ENCODE data around the gene ITGA2B. TPM values are rescaled to one million over a fixed set of nuclear protein-coding genes. Genes with fewer than 3 reads are reported as not detected.

ITGA2B gene
- total RNA-seq, 1 experiment from 2014 or later = 8.3 TPM

- no peak overlapping the region for H2BK15ac ChIP-seq (ENCODE audit: low read depth, low read length)
- no peak overlapping the region for H3K27ac ChIP-seq (ENCODE audit: insufficient read length, low read depth, low read length)
- Mint-ChIP-seq H3K27ac (no peak overlapping the region), H3K4me3 (no peak overlapping the region), H3K36me3 (ENCODE audit: insufficient read depth in 1 of 3, low read depth in 3 of 3) (no peaks in the 10 kb centered on the region), H3K4me1 (peaks cover 13 to 15% of the 10 kb centered on the region in 2 experiments), H3K27me3 (ENCODE audit: low read depth) (peaks cover 6% of the 10 kb centered on the region; the same call in 1 of the 2 replicates), H3K9me3 (no peaks in the 10 kb centered on the region)
- no peaks in the 10 kb centered on the region for H3K9me3 ChIP-seq (ENCODE audit: control insufficient read depth, low read depth, low read length)
- H4K8ac ChIP-seq (replicated peaks; ENCODE audit: insufficient read length, low read depth, low read length) = no peak overlapping the region
- H3K4me1 ChIP-seq (ENCODE audit: insufficient read depth, low read length) = no peaks in the 10 kb centered on the region
- no peak overlapping the region for H3K23ac ChIP-seq (ENCODE audit: insufficient read length, low read depth, low read length)
- no peak for TF ChIP-seq CTCF (conservative IDR thresholded peaks at IDR 0.05)
- no peaks in the 10 kb centered on the region for H3K79me2 ChIP-seq (ENCODE audit: insufficient read depth, low read length)
- H3K4me2 ChIP-seq (ENCODE audit: insufficient read depth, insufficient read length, low read length) = no peak overlapping the region
- H4K91ac ChIP-seq (ENCODE audit: insufficient read length, low read depth, low read length) = no peak overlapping the region
- H3K79me1 ChIP-seq (ENCODE audit: insufficient read depth, low read depth, low read length, poor library complexity, severe bottlenecking) = no peaks in the 10 kb centered on the region
- DNase-seq = no peak
- H3K14ac ChIP-seq (ENCODE audit: insufficient read depth, low read length) = no peak overlapping the region
- no peak overlapping the region for H2AFZ ChIP-seq (ENCODE audit: low read length)
- H3K9ac ChIP-seq (ENCODE audit: extremely low read depth, insufficient read length, low read length) = no peak overlapping the region
- H4K5ac ChIP-seq (ENCODE audit: insufficient read length, low read depth, low read length) = no peak overlapping the region
- no peak overlapping the region for H2BK12ac ChIP-seq (ENCODE audit: insufficient read length, low read depth, low read length)
- no peaks in the 10 kb centered on the region for H3K23me2 ChIP-seq (ENCODE audit: insufficient read length, low read depth, low read length, poor library complexity, severe bottlenecking)
- H4K20me1 ChIP-seq (ENCODE audit: control insufficient read depth, insufficient read depth, insufficient read length) = no peaks in the 10 kb centered on the region
- H3K4ac ChIP-seq (ENCODE audit: low read depth, low read length) = no peak overlapping the region
- H3T11ph ChIP-seq (ENCODE audit: low read length) = no peak overlapping the region
- no peak overlapping the region for H3K18ac ChIP-seq (ENCODE audit: insufficient read length, low read depth, low read length)
- no peak overlapping the region for H3K56ac ChIP-seq (ENCODE audit: insufficient read length, low read depth, low read length)
- WGBS (ENCODE audit: extremely low coverage, insufficient read length, low lambda C conversion rate) = no CpG with 5 or more reads among the region's 3 CpGs
- no peak overlapping the region for H2BK120ac ChIP-seq (ENCODE audit: low read depth, low read length, poor library complexity, severe bottlenecking)
- no peaks in the 10 kb centered on the region for H3K27me3 ChIP-seq (ENCODE audit: insufficient read depth, low read length)
- H2AK5ac ChIP-seq (ENCODE audit: insufficient read length, low read length) = no peak overlapping the region
- no peak overlapping the region for H2BK20ac ChIP-seq (ENCODE audit: low read depth, low read length, poor library complexity, severe bottlenecking)
- no peak overlapping the region for H2BK5ac ChIP-seq (ENCODE audit: insufficient read length, low read length)
Measured at GRCh38 chr17:44335564-44335963, 53.9 kb downstream of the ITGA2B start.

Data from H9 (cell line).